ENCODE measurements around the gene CAPZA1. TPM values are rescaled to one million over a fixed set of nuclear protein-coding genes. Genes with fewer than 3 reads are reported as not detected.

The CAPZA1 gene
- total and polyA plus RNA-seq, 10 of the 15 experiments (the other 5 are each of a cell fraction or from before 2014, with no cell fraction given) = 187 to 886 (median 278) TPM

GRCh38 chr1:112626193-112626592, 6.6 kb downstream of the CAPZA1 start (continued):
- TF ChIP-seq CUX1 (IDR thresholded peaks at IDR 0.05; ENCODE audit: insufficient replicate concordance, low read depth, low read length) (no peak), JUND (IDR thresholded peaks at IDR 0.05; ENCODE audit: low read depth, low read length) (no peak), BACH1 (IDR thresholded peaks at IDR 0.05; ENCODE audit: borderline replicate concordance) (no peak), MLLT1 (IDR thresholded peaks at IDR 0.05) (no peak), CHD2 (IDR thresholded peaks at IDR 0.05; ENCODE audit: borderline replicate concordance, low read depth, low read length) (no peak), LARP7 (IDR thresholded peaks at IDR 0.05) (no peak), NFYB (IDR thresholded peaks at IDR 0.05; ENCODE audit: insufficient read depth, low read depth, low read length) (no peak)
